Measurements from ENCODE around the gene SENP8. TPM values are rescaled to one million over a fixed set of nuclear protein-coding genes. Genes with fewer than 3 reads are reported as not detected.

The SENP8 gene
- total RNA-seq, 1 experiment from 2014 or later, result 3.4 TPM

DNA sequence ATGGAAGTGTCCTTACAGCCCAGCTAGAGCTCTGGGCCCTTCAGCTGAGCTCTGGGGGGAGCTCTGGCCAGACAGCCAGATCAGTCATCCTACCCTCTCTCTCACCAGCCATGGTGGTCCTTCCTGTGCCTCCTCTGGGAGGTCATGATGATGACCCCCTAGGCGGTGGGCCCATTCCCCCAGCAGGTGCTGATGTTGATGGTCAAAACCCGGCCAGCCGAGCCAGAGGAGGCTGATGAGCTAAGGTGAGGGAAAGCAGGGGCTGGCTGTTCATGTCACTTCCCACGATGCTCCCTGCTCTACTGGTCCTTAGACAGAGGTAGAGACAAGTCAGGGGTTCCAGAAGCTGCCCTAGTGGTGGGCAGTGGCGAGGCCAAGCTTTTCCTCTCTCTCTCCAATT, 44.4 kb downstream of the SENP8 start:
- H3K36me3 ChIP-seq (ENCODE audit: control insufficient read depth, insufficient read depth, low read length), result no peaks in the 10 kb centered on the region
- POLR2A ChIA-PET, result no interaction called here
- Mint-ChIP-seq H3K36me3 (ENCODE audit: insufficient read depth, unreplicated experiment) (peaks cover under 1% of the 10 kb centered on the region), H3K27ac (ENCODE audit: unreplicated experiment) (no peak overlapping the region), H3K4me3 (ENCODE audit: unreplicated experiment) (no peak overlapping the region), H3K9me3 (ENCODE audit: unreplicated experiment) (no peaks in the 10 kb centered on the region), H3K27me3 (ENCODE audit: insufficient read depth, unreplicated experiment) (no peaks in the 10 kb centered on the region), H3K4me1 (ENCODE audit: low read depth, unreplicated experiment) (peaks cover 8% of the 10 kb centered on the region)
- TF ChIP-seq CTCF (IDR thresholded peaks at IDR 0.05; ENCODE audit: insufficient read depth in 1 of 2, low read depth in 1 of 2, low read length in 1 of 2, severe bottlenecking in 1 of 2, unreplicated experiment in 1 of 2), result no peak
- H3K9me3 ChIP-seq, result no peaks in the 10 kb centered on the region
- no TSS peak for BruUV-seq (replicated peaks)
- intact Hi-C loops (cut with micrococcal nuclease; ENCODE audit: unreplicated experiment), result no loop called here
- DNase-seq, result no peak
- H3K4me3 ChIP-seq (ENCODE audit: low read depth, low read length), result no peak overlapping the region
- no peaks in the 10 kb centered on the region for H3K27me3 ChIP-seq (replicated peaks; ENCODE audit: control insufficient read depth, insufficient read depth, low read length)
- CTCF ChIA-PET, result no interaction called here
- peaks cover 17% of the 10 kb centered on the region for H3K4me1 ChIP-seq

DNA sequence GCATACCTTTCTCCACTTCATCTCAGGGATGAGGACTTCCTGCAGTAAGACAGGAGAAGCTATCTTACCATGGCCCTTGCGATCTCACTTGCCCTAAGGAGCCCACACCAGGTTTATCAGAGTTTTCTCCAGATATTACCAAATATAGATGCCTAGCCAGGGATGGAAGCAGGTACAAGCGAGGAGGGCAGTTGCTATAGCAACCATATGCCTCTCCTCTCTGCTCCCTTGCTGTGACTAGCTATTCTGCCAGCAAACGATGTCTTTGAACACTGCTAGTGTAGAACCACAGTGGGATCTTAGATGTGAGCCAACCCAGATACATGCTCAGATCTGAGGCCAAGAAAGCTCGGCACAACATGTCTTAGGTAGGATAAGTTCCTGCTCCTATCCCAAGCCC, 45.5 kb downstream of the SENP8 start:
- no peaks in the 10 kb centered on the region for H3K27me3 Mint-ChIP-seq (ENCODE audit: insufficient read depth, unreplicated experiment)
- H3K9me3 Mint-ChIP-seq (ENCODE audit: unreplicated experiment), result no peaks in the 10 kb centered on the region
- no peak overlapping the region for H3K4me3 Mint-ChIP-seq (ENCODE audit: unreplicated experiment)
- CTCF ChIA-PET, result interaction anchor here (0.5 kb wide), 1 partner anchor 32 kb away, joined by 3 read pairs; no protein-coding TSS in a partner anchor
- peaks cover 9% of the 10 kb centered on the region for H3K36me3 Mint-ChIP-seq (ENCODE audit: insufficient read depth, unreplicated experiment)
- Histone ChIP-seq H3K4me3 (ENCODE audit: low read depth, low read length) (no peak overlapping the region), H3K9me3 (no peaks in the 10 kb centered on the region), H3K27me3 (replicated peaks; ENCODE audit: control insufficient read depth, insufficient read depth, low read length) (no peaks in the 10 kb centered on the region), H3K4me1 (peaks cover 29% of the 10 kb centered on the region), H3K36me3 (ENCODE audit: control insufficient read depth, insufficient read depth, low read length) (no peaks in the 10 kb centered on the region)
- no peak for DNase-seq
- POLR2A ChIA-PET, result no interaction called here
- peaks cover 15% of the 10 kb centered on the region for H3K4me1 Mint-ChIP-seq (ENCODE audit: low read depth, unreplicated experiment)
- H3K27ac Mint-ChIP-seq (ENCODE audit: unreplicated experiment), result no peak overlapping the region
- intact Hi-C loops (cut with micrococcal nuclease; ENCODE audit: unreplicated experiment), result no loop called here
- TF ChIP-seq CTCF (IDR thresholded peaks at IDR 0.05; ENCODE audit: insufficient read depth in 1 of 2, low read depth in 1 of 2, low read length in 1 of 2, severe bottlenecking in 1 of 2, unreplicated experiment in 1 of 2), result no peak
- BruUV-seq (replicated peaks), result no TSS peak

DNA sequence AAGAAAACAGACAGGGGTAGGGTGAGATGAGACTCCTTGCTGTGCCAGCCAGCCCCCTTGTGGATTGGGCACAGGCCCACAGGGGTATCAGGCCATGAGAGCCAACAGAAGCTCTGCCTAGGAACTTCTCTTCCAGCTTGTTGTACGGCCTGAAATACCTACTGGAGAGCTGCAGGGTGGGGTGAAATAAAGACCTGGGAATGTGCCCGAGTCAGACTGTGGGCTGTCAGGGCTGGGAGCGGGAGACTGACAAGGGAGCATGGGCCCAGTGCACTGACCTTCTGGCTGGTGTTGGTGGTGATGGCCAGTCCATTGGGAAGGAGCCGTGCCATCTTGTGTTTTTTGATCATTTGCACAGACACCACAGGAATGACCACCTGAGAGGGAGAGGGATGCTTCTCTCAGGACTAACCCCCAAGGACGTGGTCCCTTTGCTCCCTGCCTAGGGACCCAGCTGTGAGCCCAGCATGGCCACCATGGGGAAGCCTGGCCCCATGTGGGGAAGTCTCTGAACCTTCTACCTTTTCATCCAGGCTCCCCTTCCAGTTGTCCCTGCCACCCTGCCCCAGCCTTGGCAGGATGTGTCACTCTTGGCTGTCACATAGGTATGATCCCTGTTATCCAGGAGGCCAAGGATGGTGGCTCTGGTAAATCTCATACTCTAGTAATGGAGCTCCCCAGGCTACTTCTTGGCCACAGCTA, 48.7 kb downstream of the SENP8 start:
- ChIA-PET POLR2A (no interaction called here), CTCF (interaction anchor here (0.6 kb wide), 1 partner anchor 1197 kb away, joined by 3 read pairs; no protein-coding TSS in a partner anchor)
- Mint-ChIP-seq H3K4me1 (ENCODE audit: low read depth, unreplicated experiment) (peaks cover 10% of the 10 kb centered on the region), H3K27me3 (ENCODE audit: insufficient read depth, unreplicated experiment) (no peaks in the 10 kb centered on the region), H3K36me3 (ENCODE audit: insufficient read depth, unreplicated experiment) (peaks cover 9% of the 10 kb centered on the region), H3K4me3 (ENCODE audit: unreplicated experiment) (no peak overlapping the region), H3K9me3 (ENCODE audit: unreplicated experiment) (no peaks in the 10 kb centered on the region), H3K27ac (ENCODE audit: unreplicated experiment) (no peak overlapping the region)
- H3K9me3 ChIP-seq, result no peaks in the 10 kb centered on the region
- no peaks in the 10 kb centered on the region for H3K36me3 ChIP-seq (ENCODE audit: control insufficient read depth, insufficient read depth, low read length)
- peaks cover 42% of the 10 kb centered on the region for H3K4me1 ChIP-seq
- intact Hi-C loops (cut with micrococcal nuclease; ENCODE audit: unreplicated experiment), result no loop called here
- H3K27me3 ChIP-seq (replicated peaks; ENCODE audit: control insufficient read depth, insufficient read depth, low read length), result no peaks in the 10 kb centered on the region
- DNase-seq, result no peak
- H3K4me3 ChIP-seq (ENCODE audit: low read depth, low read length), result no peak overlapping the region
- no TSS peak for BruUV-seq (replicated peaks)
- TF ChIP-seq CTCF (IDR thresholded peaks at IDR 0.05; ENCODE audit: insufficient read depth in 1 of 2, low read depth in 1 of 2, low read length in 1 of 2, severe bottlenecking in 1 of 2, unreplicated experiment in 1 of 2), result no peak

All from Caco-2 (cell line).